NCI-H446 (cell line): ENCODE measurements around the gene GABPB1.

Source experiments
- DNase-seq, 2 experiments: peaks; one replicate each; lab custom pipeline; 2025; lab: John Stamatoyannopoulos, UW

GABPB1 gene

DNA sequence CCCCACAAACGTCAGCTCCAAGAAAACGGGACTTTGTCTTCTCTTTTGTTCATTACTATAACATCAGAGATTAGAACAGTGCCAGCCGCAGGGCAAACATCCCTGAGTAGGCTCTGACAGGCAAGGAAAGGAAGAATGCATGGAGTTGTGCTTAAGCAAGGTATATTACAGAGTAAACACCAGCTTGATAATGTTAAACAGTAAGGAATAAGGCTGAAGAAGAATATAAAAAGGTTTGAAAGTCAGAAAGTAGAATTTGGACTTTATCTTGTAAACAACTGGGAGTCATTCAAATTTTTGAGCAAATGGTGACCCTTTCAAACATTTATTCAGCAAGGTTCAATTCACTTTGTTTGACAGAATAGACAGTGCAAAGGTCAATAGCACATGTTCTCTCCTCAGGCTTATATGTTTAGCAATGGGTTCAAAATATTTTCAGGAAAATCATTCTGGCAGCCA is 11.0 kb downstream of the GABPB1 start:
- DNase-seq = no peak

DNA sequence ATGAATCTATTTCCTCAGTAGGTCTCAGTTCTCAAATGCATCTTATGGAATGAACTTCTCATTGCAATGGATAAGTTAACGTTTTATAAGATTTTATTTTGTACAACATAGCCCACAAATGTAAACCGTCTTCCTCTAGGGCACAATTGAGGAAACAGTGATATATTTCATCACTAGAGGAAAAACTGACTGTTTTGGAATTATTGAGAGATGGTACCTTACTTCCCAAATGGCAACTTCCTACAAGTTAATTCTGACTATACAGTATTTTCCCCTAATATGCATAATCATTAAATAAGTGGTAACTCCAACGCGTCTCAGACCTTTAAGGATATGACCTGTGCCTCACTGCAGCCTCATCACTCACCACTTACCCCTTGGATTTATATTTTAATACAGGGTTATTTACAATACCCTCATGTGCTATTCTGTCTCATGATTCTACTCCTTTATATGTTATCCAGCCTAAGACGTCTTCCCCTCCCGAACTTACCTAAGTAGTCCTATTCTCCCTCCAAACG is 13.3 kb downstream of the GABPB1 start:
- DNase-seq = no peak

- no peak for DNase-seq
These were observed 14.6 kb downstream of the GABPB1 start for GRCh38 chr15:50340416-50340815.

GRCh38 chr15:50339717-50340116 is 15.3 kb downstream of the GABPB1 start:
- no peak for DNase-seq

DNA sequence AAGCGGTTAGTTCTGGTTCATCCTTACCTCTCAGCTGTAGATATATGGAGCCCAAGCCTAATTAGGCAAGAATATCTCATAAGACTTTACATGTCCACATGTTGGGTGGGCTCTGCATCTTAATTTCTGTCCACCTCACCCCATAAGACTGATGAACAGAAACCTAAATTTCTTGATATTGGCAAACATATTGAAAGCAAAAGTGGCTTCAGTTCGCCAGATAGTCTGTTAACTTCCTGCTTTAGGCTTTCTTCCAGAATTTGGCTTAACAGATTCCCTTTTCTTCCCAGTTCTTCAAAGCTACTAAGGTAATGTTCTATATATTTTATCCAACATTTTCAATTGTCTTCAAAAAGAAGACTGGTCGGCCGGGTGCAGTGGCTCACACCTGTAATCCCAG is 19.7 kb downstream of the GABPB1 start:
- DNase-seq = no peak

DNA sequence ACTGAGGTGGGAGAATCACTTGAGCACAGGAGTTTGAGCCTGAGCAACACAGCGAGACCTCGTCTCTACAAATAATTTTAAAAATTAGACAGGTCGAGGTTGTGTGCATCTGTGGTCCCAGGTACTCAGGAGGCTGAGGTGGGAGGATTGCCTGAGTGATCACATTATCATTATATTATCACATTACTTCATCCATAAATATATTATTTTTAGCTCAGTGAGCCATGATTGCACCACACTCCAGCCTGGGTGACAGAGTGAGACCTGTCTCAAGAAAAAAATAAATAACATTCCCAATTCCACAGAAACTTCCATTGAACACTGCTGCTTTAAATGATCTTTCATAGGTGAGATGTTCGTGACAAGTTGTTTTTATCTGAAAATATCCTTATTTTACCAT is 21.8 kb downstream of the GABPB1 start:
- no peak for DNase-seq

DNA sequence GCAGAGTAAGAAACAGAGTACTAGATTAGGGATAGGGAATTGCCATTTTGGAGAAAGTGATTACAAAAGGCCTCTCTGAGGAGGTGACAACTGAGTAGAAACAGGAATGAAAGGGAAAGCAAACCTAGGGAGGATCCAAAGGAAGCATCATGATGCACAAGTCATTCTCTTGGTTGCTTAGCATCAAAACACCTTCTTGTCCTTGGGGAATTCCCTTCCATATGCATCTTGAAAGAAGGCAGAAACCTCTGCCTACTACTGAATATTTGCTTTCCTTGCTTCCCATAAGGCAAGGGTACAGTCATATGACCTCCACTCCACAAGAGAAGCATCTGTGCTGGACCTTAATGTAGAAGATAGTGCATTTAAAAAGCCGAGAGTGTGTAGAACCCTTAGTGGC is 24.1 kb downstream of the GABPB1 start:
- DNase-seq = no peak

GRCh38 chr15:50328116-50328515 is 26.9 kb downstream of the GABPB1 start:
- no peak for DNase-seq

- DNase-seq = peak in 1 of 2 experiments; percentile 2
These were observed 33.3 kb downstream of the GABPB1 start for GRCh38 chr15:50321680-50322210.

GRCh38 chr15:50320504-50320903 is 34.5 kb downstream of the GABPB1 start:
- DNase-seq = no peak

- DNase-seq = no peak
These were observed 36.3 kb downstream of the GABPB1 start for GRCh38 chr15:50318697-50319096.

DNA sequence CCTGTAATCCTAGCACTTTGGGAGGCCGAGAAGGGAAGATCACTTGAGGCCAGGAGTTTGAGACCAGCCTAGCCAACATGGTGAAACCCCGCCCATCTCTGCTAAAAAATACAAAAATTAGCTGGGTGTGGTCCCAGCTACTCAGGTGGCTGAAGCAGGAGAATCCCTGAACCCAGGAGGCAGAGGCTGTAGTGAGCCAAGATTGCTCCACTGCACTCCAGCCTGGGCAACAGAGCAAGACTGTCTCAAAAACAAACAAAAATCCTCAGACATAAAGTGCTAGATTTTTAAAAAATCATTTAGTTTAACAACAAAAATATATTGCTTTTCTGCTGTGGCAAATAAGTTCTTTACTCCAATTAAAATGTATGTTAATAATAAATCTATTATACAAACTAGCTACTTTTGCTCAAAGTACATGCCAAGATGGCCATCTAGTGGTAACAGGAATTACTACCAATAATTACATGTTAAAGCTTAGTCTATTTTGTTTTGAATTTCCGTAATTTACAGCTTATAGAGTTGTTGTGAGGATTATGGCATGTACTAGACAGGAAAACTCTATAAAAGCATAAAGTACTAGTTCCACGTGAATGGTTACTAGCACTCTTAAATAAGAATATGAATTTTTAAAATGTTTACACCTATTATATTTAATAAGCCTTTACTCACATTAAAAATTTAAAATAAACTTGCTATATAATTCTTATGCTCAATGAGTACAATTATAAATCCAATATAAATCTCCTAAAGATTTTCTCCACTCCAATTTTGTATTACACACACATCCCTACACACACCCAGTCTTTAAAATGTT is 39.0 kb downstream of the GABPB1 start:
- peak in 1 of 2 experiments; percentile 41 for DNase-seq

- no peak for DNase-seq
These were observed 42.4 kb downstream of the GABPB1 start for GRCh38 chr15:50312636-50313035.

GRCh38 chr15:50307799-50308198 is 47.2 kb downstream of the GABPB1 start:
- DNase-seq = no peak

- DNase-seq = no peak
These were observed 50.2 kb downstream of the GABPB1 start for GRCh38 chr15:50304836-50305235.

- no peak for DNase-seq
These were observed 52.4 kb downstream of the GABPB1 start for GRCh38 chr15:50302581-50302980.

GRCh38 chr15:50298340-50298739 is 56.7 kb downstream of the GABPB1 start:
- DNase-seq = no peak

DNA sequence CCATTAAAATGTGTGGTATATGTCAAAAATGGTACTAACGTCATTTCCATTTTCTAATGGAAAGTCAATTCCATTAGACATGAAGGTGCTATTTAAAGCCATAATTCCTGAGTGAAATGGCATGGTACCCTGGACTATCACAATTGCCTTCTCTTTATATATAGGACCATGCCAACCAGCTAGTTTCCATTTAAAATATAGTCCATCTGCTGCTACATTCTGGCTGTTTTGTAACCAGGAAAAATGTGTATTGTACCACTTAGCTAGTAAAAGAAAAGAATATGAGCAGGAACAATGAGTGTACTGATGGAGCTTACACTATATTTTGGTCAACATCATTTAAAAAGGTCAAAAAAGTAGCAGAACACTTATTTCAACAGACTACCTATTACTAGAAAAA is 59.0 kb downstream of the GABPB1 start:
- no peak for DNase-seq

- DNase-seq = no peak
These were observed 65.2 kb downstream of the GABPB1 start for GRCh38 chr15:50289749-50290148.

GRCh38 chr15:50287324-50288116 is 67.5 kb downstream of the GABPB1 start:
- no peak for DNase-seq

DNA sequence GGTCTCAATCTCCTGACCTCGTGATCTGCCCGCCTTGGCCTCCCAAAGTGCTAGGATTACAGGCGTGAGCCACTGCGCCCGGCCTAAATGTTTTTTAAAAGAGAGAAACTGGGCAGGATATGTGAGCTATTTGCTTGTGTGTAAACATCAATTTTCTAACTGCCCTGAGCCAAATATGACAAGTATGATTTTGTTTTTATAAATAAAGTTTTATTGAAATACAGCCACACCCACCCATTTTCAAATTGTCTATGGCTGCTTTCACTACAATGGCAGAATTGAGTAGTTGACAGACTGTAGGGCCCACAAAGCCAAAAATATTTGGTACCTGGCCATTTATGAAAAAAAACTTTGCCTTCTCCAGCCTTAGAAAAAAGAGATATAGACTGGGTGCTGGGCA is 73.6 kb downstream of the GABPB1 start:
- DNase-seq = no peak

- no peak for DNase-seq
These were observed 74.7 kb downstream of the GABPB1 start for GRCh38 chr15:50280271-50280670.

DNA sequence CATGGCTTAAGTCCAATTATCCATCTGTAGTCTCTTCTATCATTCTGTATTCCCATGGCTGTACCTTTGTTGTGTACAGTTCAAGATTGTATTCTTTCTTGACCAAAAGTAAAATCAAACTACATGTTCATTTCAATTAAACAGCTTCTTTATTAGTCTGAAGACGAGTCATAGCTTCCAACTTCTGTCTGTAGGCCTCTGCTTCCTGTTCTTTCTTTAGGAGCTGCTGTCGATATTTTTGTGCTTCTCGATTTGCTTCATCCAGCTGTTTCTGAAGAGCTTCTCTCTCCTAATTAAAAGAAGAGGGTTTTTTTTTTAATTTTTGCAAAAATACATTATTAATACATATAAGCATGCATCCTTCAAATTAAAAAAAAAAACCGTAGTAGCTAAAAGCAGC is 76.5 kb downstream of the GABPB1 start:
- no peak for DNase-seq
